Thyroid gland (tissue), 4 donors: Measurements from ENCODE around the gene C16orf74.

Experiments
- CTCF ChIP-seq, 6 experiments: fragments of 200-600 bp in 3 of 6; fragments of 450-650 bp in 3 of 6; sonication (generic) in 3 of 6; IDR thresholded peaks; one replicate each; pipeline ENCODE4 v1.5.1; 2016 to 2019; ENCODE audit warnings: antibody characterized with exemption in 6 of 6, mild to moderate bottlenecking in 2 of 6, inconsistent platforms in 1 of 6, moderate library complexity in 1 of 6
- POLR2A ChIP-seq, 2 donors: fragments of 450-650 bp; IDR thresholded peaks; one replicate each; pipeline ENCODE4 v1.6.1; 2017; ENCODE audit warnings: antibody characterized with exemption in 2 of 2, mild to moderate bottlenecking in 2 of 2, moderate library complexity in 1 of 2

DNA sequence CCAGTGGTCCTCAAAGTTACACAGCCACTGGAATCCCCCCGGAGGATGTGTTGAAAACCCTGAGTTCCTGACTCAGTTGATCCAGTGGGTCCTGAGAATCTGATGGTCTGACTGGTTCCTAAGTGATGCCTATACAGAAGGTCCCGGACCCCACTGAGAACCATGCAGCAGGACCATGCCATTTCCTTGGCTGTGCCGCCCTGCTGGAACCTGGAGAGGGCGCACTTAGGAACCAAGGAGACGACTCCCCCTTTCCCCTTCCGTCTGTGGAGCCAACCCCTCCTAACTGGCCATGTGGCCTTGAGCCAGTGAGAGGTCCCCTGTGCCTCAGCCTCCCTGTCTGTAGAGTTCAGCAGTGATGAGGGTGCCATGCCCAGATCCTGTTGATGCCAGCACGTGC, 22.0 kb downstream of the C16orf74 start:
- TF ChIP-seq CTCF (IDR thresholded peaks at IDR 0.05) (no peak), POLR2A (IDR thresholded peaks at IDR 0.05) (no peak)
